Measurements from ENCODE around the gene ZNF514.
A peak's percentile ranks its signal among the peaks of the same experiment; 100 is the strongest.

Gene ZNF514

DNA sequence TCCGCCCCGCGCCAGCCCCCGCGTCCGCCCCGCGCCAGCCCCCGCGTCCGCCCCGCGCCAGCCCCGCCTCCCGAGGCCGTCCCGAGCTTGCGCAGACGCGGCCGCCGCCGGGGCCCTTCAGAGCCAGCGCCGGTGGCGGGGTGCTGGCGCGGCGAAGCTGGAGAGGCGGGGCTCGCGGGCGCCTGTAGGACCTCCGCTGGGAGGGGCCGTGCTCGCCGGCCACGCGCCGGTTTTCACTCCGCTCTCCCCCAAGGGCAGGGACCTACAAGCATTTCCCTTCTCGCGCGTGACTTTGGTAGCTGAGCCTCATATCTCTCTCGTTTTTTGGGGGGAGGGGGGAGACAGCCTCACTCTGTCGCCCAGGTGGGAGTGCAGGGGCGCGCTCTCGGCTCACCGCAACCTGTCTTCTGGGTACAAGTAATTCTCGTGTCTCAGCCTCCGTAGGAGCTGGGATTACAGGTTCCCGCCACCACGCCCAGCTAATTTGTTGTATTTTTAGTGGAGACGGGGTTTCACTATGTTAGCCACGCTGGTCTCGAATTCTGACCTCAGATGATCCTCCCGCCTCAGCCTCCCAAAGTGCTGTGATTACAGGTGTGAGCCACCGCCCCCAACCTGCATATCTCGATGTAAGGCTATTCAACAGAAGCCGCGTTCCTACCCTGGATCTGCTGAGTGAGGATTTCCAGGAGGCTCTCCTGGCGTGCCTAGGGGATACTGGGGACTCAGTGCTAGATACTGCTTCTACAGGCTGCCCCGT is at the start of gene ZNF514:
TSS of gene ZNF514 (minus strand) at position 159 of the 760 bp plus-strand sequence. CDS start 6,595 bp downstream, outside the sequence.
- TF ChIP-seq, protein P1, sequence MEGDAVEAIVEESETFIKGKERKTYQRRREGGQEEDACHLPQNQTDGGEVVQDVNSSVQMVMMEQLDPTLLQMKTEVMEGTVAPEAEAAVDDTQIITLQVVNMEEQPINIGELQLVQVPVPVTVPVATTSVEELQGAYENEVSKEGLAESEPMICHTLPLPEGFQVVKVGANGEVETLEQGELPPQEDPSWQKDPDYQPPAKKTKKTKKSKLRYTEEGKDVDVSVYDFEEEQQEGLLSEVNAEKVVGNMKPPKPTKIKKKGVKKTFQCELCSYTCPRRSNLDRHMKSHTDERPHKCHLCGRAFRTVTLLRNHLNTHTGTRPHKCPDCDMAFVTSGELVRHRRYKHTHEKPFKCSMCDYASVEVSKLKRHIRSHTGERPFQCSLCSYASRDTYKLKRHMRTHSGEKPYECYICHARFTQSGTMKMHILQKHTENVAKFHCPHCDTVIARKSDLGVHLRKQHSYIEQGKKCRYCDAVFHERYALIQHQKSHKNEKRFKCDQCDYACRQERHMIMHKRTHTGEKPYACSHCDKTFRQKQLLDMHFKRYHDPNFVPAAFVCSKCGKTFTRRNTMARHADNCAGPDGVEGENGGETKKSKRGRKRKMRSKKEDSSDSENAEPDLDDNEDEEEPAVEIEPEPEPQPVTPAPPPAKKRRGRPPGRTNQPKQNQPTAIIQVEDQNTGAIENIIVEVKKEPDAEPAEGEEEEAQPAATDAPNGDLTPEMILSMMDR (conservative IDR thresholded peaks at IDR 0.05; ENCODE audit: low read depth, low read length) = no peak
- DNase-seq (ENCODE audit: low read depth) = peak; percentile 23
- H3K4me3 ChIP-seq (ENCODE audit: low read length) = peak within 1 kb of the TSS; percentile 73

GRCh38 chr2:95208106-95208505 is 48.5 kb upstream of the ZNF514 start:
- H3K4me3 ChIP-seq (ENCODE audit: low read length) = peak overlapping the region; percentile 75
- TF ChIP-seq, protein P1 (conservative IDR thresholded peaks at IDR 0.05; ENCODE audit: low read depth, low read length) = no peak

GRCh38 chr2:95207111-95207961 is 47.7 kb upstream of the ZNF514 start, which contains the start of gene ZNF892:
ZNF892 (plus strand) TSS chr2:95207521; CDS start chr2:95207816, 295 bp downstream.
- DNase-seq (ENCODE audit: low read depth) = peak; percentile 68
- peak within 1 kb of the TSS; percentile 75 for H3K4me3 ChIP-seq (ENCODE audit: low read length)
- TF ChIP-seq, protein P1 (conservative IDR thresholded peaks at IDR 0.05; ENCODE audit: low read depth, low read length) = peak; percentile 33

More at GRCh38 chr2:95208106-95208505, 48.5 kb upstream of the ZNF514 start:
- no peak for DNase-seq (ENCODE audit: low read depth)

GRCh38 chr2:95206096-95206495 is 46.4 kb upstream of the ZNF514 start:
- no peak for DNase-seq (ENCODE audit: low read depth)
- peak overlapping the region; percentile 75 for H3K4me3 ChIP-seq (ENCODE audit: low read length)
- TF ChIP-seq, protein P1 (conservative IDR thresholded peaks at IDR 0.05; ENCODE audit: low read depth, low read length) = no peak

- TF ChIP-seq, protein P1 (conservative IDR thresholded peaks at IDR 0.05; ENCODE audit: low read depth, low read length) = no peak
Observed at GRCh38 chr2:95204396-95204795, 44.7 kb upstream of the ZNF514 start.

GRCh38 chr2:95203911-95204310 is 44.3 kb upstream of the ZNF514 start:
- H3K4me3 ChIP-seq (ENCODE audit: low read length) = no peak overlapping the region
- DNase-seq (ENCODE audit: low read depth) = no peak
- TF ChIP-seq, protein P1 (conservative IDR thresholded peaks at IDR 0.05; ENCODE audit: low read depth, low read length) = no peak

More at GRCh38 chr2:95204396-95204795, 44.7 kb upstream of the ZNF514 start:
- no peak for DNase-seq (ENCODE audit: low read depth)
- no peak overlapping the region for H3K4me3 ChIP-seq (ENCODE audit: low read length)

Data from retinal pigment epithelial cell (primary cell).